Thymus (tissue), 11 donors: ENCODE data around the gene CD7. TPM values are rescaled to one million over a fixed set of nuclear protein-coding genes. Genes with fewer than 3 reads are reported as not detected.

Experiments used
- DNase-seq, 9 donors: peaks; one replicate each; pipeline ENCODE4 v3.0.0-alpha.2; 2013; ENCODE audit warnings: low spot score in 9 of 9, low read depth in 6 of 9, missing footprints in 1 of 9
- H3K27ac ChIP-seq, 2 donors: one replicate each; pipeline ENCODE4 v1.5.1; 2013; ENCODE audit warnings: control low read depth in 1 of 2, low read depth in 1 of 2, low read length in 1 of 2, mild to moderate bottlenecking in 1 of 2, moderate library complexity in 1 of 2
- H3K27me3 ChIP-seq, 2 donors: one replicate each; pipeline ENCODE4 v1.5.1; 2013; ENCODE audit warnings: low read length in 1 of 2; ENCODE audit not compliant: control insufficient read depth in 2 of 2, insufficient read depth in 1 of 2
- H3K36me3 ChIP-seq, 2 donors: one replicate each; pipeline ENCODE4 v1.5.1; 2013; ENCODE audit warnings: low read length in 1 of 2, mild to moderate bottlenecking in 1 of 2, moderate library complexity in 1 of 2; ENCODE audit not compliant: control insufficient read depth in 2 of 2, insufficient read depth in 2 of 2
- H3K4me1 ChIP-seq, 2 donors: one replicate each; pipeline ENCODE4 v1.5.1; 2013; ENCODE audit warnings: low read length in 2 of 2; ENCODE audit not compliant: control insufficient read depth in 2 of 2, insufficient read depth in 2 of 2
- H3K4me3 ChIP-seq, 2 donors: one replicate each; pipeline ENCODE4 v1.5.1; 2013; ENCODE audit warnings: low read length in 2 of 2, control low read depth in 1 of 2, mild to moderate bottlenecking in 1 of 2
- H3K9me3 ChIP-seq, 2 donors: one replicate each; pipeline ENCODE4 v1.5.1; 2013; ENCODE audit warnings: low read length in 1 of 2, mild to moderate bottlenecking in 1 of 2; ENCODE audit not compliant: control insufficient read depth in 2 of 2, insufficient read depth in 1 of 2
- WGBS: extraction: QIAGEN DNeasy Blood & Tissue Kit; methylation state at CpG from one replicate; pipeline ENCODE4 v1.1.7; 2013; 5-methylcytosine and 5-hydroxymethylcytosine counted together
- polyA plus RNA-seq: library from polyadenylated mRNA; stranded (reverse); fragments of 200-250 nt; gene quantifications from one replicate; pipeline ENCODE4 v1.2.3, GENCODE V29; 2013
- total RNA-seq: library from RNA; stranded (reverse); fragments of 120-200 nt; gene quantifications from one replicate; pipeline ENCODE4 v1.2.4, GENCODE V29; 2013
- donor health status: healthy.

The CD7 gene
- total and polyA plus RNA-seq, 2 donors = 67.9 to 153 TPM

DNA sequence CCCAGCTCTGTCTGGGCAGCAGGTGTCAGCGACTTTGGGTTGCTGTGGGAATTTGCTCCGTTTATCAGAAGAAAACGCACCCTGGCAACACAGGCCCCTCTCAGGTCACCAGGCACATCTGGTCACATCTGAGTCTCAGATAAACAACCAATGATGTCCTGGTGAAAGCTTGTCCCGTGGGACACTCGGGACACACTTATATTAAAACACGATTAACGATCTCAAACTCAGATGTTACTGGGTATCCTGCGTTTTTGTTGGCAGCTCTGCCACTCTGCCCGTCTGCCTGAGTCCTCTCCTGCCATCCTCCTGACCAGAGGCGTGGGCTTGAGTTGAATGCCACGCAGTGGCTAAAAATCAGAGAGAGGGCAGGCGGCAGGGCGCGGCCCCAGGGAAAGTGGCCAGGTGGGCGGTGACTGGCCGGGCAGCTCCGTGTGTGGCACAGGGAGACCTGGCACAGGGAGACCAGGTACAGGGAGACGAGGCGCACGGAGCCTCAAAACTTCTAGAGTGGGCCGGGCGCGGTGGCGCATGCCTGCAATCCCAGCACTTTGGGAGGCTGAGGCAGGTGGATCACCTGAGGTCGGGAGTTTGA, 14.0 kb upstream of the CD7 start:
- Histone ChIP-seq H3K9me3 (peaks cover 0 to 10% of the 10 kb centered on the region in 2 donors), H3K4me1 (peaks cover 23 to 50% of the 10 kb centered on the region in 2 donors), H3K4me3 (no peak overlapping the region), H3K27me3 (peaks cover 28 to 54% of the 10 kb centered on the region in 2 donors), H3K27ac (no peak overlapping the region), H3K36me3 (no peaks in the 10 kb centered on the region)
- WGBS = 95% methylated on average over 25 of the region's 25 CpGs
- no peak for DNase-seq

DNA sequence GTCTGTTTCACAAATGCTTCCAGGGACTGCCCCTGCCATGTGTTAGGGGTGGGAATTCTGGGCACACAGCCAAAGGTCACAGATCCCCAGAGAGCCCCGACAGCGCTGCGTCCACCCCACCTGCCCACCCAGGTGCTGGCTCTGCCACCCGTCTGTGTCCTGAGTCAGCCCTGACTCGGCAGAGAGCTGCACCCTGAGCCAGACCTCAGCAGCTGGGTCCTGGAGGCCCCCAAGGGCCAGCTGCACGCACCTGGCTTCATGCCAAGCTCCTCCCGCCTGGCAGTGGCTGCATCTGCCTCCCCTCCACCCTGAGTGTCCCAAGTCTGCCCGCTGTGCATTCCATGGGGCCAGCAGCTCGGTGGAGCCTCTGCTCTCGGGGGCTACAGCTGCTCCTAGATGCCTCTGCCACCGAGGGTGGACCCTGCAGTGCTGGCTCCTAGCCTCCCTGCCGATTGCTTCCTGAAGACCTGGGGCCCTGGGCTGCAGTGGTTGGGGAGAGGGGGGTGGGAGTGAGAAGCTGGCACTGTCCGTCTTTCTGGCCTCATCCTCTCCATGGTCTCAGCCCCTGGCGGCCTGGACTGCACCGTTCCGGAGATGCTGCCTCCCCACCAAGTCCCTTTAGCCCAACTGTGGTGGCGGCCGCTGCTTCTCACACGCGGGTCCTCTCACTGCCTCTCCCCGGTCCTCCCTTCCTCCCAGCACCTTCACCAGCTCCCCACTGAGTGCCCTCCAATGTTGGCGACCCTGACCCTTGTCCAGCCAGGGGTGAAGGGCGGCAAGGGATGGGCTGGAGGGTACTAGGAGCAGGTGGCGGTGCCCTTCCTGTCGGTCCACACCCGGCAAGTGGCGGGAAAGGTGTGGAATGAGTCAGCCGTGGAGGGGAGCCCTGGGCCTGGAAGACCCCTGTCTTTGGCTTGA, 13.2 kb upstream of the CD7 start:
- Histone ChIP-seq H3K36me3 (no peaks in the 10 kb centered on the region), H3K27me3 (peaks cover 30 to 54% of the 10 kb centered on the region in 2 donors), H3K4me3 (no peak overlapping the region), H3K9me3 (peaks cover 0 to 10% of the 10 kb centered on the region in 2 donors), H3K4me1 (peaks cover 23 to 44% of the 10 kb centered on the region in 2 donors), H3K27ac (no peak overlapping the region)
- DNase-seq = no peak
- 55% methylated on average over 28 of the region's 28 CpGs for WGBS

DNA sequence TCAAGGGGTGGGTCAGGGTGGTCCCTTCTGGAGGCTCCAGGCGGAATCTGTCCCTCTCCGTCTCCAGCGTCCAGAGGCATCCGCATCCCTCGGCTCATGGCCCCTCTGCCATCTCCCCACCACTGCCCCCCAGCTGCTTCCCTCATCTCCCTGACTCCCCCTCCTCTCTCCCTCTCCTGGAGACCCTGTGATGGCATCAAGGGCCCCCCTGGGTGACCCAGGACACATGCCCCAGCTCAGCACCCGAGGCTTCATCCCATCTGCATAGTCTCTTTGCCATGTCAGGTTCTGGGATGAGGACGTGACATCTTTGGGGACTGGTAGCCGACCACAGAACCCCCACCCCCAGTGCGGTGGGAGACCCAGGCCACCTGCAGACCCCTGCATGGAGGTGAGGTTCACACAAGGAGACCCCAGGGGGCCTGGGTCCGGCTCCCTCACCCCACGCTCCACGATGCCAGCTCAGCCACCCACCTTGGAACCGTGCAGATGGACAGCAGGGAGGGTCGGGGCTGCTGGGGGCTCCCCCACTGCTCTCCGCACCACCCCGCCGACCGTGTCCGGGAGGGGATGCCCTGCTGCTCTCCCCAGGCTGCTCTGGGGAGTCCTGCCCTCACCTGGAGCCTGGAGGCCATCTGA, 12.4 kb upstream of the CD7 start:
- Histone ChIP-seq H3K36me3 (no peaks in the 10 kb centered on the region), H3K27me3 (peaks cover 30 to 52% of the 10 kb centered on the region in 2 donors), H3K9me3 (peaks cover 0 to 10% of the 10 kb centered on the region in 2 donors), H3K4me3 (no peak overlapping the region), H3K27ac (no peak overlapping the region), H3K4me1 (peaks cover 18 to 37% of the 10 kb centered on the region in 2 donors)
- DNase-seq = no peak
- 90% methylated on average over 19 of the region's 19 CpGs for WGBS

DNA sequence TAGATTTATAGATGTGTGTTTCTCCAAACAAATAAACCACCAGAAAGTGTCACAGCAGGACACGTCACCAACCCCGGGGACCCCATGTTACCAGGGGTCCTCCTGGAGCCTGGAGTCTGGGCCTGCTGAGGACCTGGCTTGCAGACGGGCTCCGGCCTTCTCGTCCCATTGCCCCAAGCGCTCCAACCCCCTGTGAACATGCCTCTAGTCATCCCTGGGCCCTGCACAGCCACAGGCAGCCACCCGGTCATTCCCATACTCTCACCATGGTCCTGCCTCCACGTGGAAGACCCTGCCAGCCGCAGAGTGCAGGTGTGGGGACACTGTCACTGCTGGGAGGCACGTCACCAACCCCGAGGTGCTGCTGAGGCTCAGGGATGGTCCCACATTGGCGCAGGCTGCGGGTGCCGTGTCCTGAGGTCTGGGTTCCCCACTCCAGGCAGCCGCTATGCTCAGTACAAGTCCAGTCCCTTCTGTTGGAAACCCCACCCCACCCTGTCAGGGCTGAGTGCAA, 11.6 kb upstream of the CD7 start:
- H3K27ac ChIP-seq = no peak overlapping the region
- H3K9me3 ChIP-seq = peaks cover 0 to 10% of the 10 kb centered on the region in 2 donors
- WGBS = 93% methylated on average over 15 of the region's 15 CpGs
- H3K4me3 ChIP-seq = no peak overlapping the region
- H3K27me3 ChIP-seq = peaks cover 26 to 44% of the 10 kb centered on the region in 2 donors
- no peaks in the 10 kb centered on the region for H3K36me3 ChIP-seq
- DNase-seq = no peak
- peaks cover 11 to 32% of the 10 kb centered on the region in 2 donors for H3K4me1 ChIP-seq

DNA sequence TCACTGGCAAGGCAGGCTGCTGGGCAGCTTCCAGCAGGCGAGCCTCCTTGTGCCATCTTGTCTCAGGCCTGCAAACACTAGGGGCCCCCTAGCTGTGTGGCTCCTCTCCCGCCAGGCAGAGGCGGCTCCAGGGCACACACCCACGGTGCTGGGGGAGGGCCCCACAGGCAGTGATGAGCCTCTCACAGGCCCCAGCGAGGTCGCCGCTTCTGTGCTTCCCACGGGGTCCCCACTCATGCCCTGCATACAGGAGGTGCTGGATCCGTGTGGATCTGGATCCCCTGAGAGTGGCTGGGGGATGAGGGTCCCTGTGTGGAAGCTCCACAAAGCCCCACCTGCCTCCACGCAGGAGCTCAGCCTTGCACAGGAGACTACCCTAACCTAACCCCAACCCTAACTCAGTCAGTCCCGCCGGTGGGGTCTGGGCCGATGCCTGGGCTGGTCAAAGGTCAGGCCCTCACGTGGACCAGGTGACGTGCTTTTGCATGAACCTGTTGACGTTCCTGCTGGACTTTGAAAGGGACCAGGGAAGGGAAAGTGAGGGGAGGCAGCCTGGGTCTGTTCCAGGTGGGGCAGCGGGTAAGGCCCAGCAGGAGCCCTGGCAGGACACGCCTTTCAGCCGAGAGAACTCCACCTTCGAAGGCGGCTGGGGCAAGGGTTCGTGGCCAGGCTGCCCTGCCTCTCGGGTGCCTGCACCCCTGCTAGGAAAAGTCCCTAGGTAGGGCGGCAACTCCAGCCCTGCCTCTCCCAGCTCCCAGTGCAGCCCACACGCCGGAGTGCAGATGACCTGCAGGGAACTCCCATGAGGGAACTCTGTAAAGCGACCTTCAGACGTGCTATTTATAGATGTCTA, 11.0 kb upstream of the CD7 start:
- H3K27ac ChIP-seq = no peak overlapping the region
- H3K4me3 ChIP-seq = no peak overlapping the region
- DNase-seq = no peak
- peaks cover 8 to 27% of the 10 kb centered on the region in 2 donors for H3K4me1 ChIP-seq
- peaks cover 0 to 5% of the 10 kb centered on the region in 2 donors for H3K9me3 ChIP-seq
- WGBS = 92% methylated on average over 28 of the region's 28 CpGs
- H3K27me3 ChIP-seq = peaks cover 20 to 37% of the 10 kb centered on the region in 2 donors
- H3K36me3 ChIP-seq = no peaks in the 10 kb centered on the region

DNA sequence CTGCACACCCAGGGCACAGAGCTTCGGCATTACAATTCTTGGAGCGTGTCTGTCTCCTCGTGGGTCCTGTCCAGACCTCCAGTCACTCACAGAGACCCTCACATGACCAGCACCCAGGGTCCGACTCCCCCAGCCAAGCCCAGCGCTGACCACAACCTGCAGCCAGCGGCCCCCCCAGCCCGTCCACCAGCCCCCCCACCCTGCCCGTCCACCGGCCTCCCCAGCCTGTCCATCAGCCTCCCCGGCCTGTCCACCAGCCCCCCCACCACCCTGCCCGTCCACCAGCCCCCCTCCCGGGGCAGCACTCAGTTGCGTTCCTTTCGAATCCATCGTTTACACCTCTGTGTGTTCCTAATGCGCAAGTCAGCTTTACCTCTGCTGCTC, 10.3 kb upstream of the CD7 start:
- H3K4me3 ChIP-seq = no peak overlapping the region
- no peak for DNase-seq
- H3K36me3 ChIP-seq = no peaks in the 10 kb centered on the region
- H3K4me1 ChIP-seq = peaks cover 3 to 21% of the 10 kb centered on the region in 2 donors
- H3K9me3 ChIP-seq = no peaks in the 10 kb centered on the region
- H3K27ac ChIP-seq = no peak overlapping the region
- WGBS = 94% methylated on average over 16 of the region's 16 CpGs
- H3K27me3 ChIP-seq = peaks cover 15 to 31% of the 10 kb centered on the region in 2 donors

DNA sequence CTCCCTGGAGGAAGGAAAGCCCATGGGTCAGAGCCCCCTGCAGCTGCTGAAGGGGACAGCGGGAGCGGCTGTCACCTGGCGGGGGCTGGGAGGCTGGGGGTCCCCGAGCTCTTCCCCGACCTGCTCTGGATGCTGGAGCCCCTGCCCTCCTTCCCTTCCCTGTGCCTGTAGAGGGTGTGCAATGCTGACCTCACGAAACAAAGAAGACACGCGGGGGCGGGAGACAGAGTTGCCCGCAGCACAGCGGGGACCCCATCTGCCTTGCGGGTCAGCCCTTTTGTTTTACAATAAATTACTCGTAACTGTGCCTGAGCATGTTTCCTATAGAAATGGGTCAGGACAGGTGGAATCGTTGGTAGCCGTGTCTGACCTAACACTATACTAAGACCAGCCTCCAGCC, 9.9 kb upstream of the CD7 start:
- peaks cover 10 to 27% of the 10 kb centered on the region in 2 donors for H3K27me3 ChIP-seq
- WGBS = 95% methylated on average over 15 of the region's 15 CpGs
- no peak overlapping the region for H3K27ac ChIP-seq
- peaks cover 3 to 16% of the 10 kb centered on the region in 2 donors for H3K4me1 ChIP-seq
- H3K36me3 ChIP-seq = no peaks in the 10 kb centered on the region
- DNase-seq = no peak
- H3K9me3 ChIP-seq = no peaks in the 10 kb centered on the region
- no peak overlapping the region for H3K4me3 ChIP-seq

DNA sequence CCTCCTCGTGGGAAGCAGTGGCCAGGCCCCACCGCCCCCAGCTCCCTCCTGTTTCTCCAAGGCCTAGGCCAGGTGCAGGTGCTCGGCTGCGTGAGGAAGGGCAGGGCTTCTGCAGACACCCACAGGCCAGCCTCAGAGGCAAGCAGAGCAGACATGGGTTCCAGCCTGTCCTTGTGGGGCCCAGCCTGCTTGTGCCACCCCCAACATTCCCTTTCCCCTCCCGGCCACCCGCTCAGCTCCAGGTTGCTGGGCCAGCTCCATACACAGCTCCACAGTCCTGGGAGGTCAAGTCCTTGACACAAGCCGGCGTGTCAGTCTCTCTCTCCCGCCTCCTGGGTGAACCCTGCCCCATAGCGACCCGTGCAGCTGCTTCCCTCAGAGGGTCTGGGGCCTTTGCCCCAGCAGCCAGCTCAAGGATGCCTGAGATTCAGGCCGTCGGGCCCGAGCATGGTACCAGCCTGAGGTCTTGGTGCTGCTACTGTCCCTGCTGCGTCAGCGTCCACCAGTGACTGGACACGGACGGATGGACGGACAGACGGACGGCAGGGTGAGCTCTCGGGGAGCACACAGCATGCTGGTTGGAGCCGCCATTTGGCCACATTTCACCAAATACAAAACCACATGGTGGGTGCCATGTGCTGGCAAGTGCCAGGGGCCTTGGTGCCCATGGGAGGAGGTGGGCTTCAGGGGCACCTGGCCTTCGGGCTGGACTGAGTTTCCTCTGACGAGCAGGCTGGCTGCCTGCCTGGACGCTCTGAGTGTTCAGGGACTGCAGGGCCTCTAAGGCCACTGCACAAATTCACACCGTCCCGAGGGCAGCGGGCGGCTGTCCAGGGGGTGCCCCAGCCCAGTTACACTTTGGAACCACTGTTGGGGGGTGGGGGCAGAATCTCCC, 8.1 kb upstream of the CD7 start:
- no peak for DNase-seq
- Histone ChIP-seq H3K9me3 (no peaks in the 10 kb centered on the region), H3K4me3 (no peak overlapping the region), H3K4me1 (peaks cover 3 to 22% of the 10 kb centered on the region in 2 donors), H3K27me3 (peaks cover 2 to 19% of the 10 kb centered on the region in 2 donors), H3K27ac (no peak overlapping the region), H3K36me3 (no peaks in the 10 kb centered on the region)
- 89% methylated on average over 30 of the region's 30 CpGs for WGBS
